DOHH2 (cell line): ENCODE results near the gene GAS2L3.

ENCODE experiments used
- CTCF ChIP-seq: fragments of 200-600 bp; sonication (generic); IDR thresholded peaks from one replicate; pipeline ENCODE4 v1.5.1; 2014; ENCODE audit warnings: antibody characterized with exemption, mild to moderate bottlenecking, low read depth, low read length; ENCODE audit not compliant: poor library complexity, severe bottlenecking
- EZH2phosphoT487 ChIP-seq: fragments of 200-600 bp; sonication (generic); IDR thresholded peaks from 2 replicates; pipeline ENCODE4 v1.6.1; 2017; ENCODE audit warnings: borderline replicate concordance, mild to moderate bottlenecking, antibody characterized with exemption, low read length, moderate library complexity, mixed read lengths

- no peak for TF ChIP-seq EZH2phosphoT487
- TF ChIP-seq CTCF = no peak
Measured at GRCh38 chr12:100529756-100530350, 43.6 kb upstream of the GAS2L3 start.
